Gastroesophageal sphincter (tissue), 3 donors: ENCODE measurements around the gene PUS3.

Experiments
- CTCF ChIP-seq, 4 experiments: fragments of 200-600 bp in 2 of 4; fragments of 450-650 bp in 2 of 4; sonication (generic) in 1 of 4; IDR thresholded peaks; one replicate each; pipeline ENCODE4 v1.5.1; 2017 to 2019; ENCODE audit warnings: antibody characterized with exemption in 4 of 4, mild to moderate bottlenecking in 2 of 4, moderate library complexity in 2 of 4
- POLR2AphosphoS5 ChIP-seq: sonication (generic); formaldehyde crosslinking; IDR thresholded peaks from one replicate; pipeline ENCODE4 v1.6.1; 2017; ENCODE audit warnings: antibody characterized with exemption

DNA sequence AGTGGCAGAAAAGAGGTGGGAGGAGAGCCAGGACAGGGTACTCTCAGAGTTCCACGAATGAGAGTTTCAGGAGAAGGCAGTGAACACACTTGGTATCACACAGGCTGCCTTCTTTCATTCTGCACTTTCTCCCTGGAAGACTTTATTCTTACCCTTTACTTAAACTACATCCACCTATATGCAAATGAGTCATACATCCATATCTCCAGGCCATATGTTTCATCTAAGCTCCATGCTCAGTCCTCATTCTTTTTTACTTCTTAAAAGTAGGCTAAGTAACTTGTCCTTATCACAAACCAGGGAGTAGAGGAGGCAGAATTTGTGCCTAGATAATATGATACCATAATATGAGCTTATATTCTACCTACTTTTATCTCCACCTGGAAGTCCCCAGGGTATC lies 21.7 kb downstream of the PUS3 start:
- TF ChIP-seq CTCF (IDR thresholded peaks at IDR 0.05) (no peak), POLR2AphosphoS5 (no peak)
